Right renal pelvis (tissue), 4 donors: ENCODE results near the gene CGNL1. TPM values are rescaled to one million over a fixed set of nuclear protein-coding genes. Genes with fewer than 3 reads are reported as not detected.
A peak's percentile ranks its signal among the peaks of the same experiment; 100 is the strongest.

Experiments used
- DNase-seq, 4 donors: peaks; one replicate each; pipeline ENCODE4 v3.0.0-alpha.2; 2013; ENCODE audit warnings: low read depth in 4 of 4, low spot score in 3 of 4, missing footprints in 1 of 4
- polyA plus RNA-seq, 4 donors: library from polyadenylated mRNA; unstranded; fragments of 120-200 nt; gene quantifications; one replicate each; pipeline ENCODE4 v1.2.1, GENCODE V29; 2013; ENCODE audit not compliant: insufficient read length in 4 of 4

The CGNL1 gene, protein sequence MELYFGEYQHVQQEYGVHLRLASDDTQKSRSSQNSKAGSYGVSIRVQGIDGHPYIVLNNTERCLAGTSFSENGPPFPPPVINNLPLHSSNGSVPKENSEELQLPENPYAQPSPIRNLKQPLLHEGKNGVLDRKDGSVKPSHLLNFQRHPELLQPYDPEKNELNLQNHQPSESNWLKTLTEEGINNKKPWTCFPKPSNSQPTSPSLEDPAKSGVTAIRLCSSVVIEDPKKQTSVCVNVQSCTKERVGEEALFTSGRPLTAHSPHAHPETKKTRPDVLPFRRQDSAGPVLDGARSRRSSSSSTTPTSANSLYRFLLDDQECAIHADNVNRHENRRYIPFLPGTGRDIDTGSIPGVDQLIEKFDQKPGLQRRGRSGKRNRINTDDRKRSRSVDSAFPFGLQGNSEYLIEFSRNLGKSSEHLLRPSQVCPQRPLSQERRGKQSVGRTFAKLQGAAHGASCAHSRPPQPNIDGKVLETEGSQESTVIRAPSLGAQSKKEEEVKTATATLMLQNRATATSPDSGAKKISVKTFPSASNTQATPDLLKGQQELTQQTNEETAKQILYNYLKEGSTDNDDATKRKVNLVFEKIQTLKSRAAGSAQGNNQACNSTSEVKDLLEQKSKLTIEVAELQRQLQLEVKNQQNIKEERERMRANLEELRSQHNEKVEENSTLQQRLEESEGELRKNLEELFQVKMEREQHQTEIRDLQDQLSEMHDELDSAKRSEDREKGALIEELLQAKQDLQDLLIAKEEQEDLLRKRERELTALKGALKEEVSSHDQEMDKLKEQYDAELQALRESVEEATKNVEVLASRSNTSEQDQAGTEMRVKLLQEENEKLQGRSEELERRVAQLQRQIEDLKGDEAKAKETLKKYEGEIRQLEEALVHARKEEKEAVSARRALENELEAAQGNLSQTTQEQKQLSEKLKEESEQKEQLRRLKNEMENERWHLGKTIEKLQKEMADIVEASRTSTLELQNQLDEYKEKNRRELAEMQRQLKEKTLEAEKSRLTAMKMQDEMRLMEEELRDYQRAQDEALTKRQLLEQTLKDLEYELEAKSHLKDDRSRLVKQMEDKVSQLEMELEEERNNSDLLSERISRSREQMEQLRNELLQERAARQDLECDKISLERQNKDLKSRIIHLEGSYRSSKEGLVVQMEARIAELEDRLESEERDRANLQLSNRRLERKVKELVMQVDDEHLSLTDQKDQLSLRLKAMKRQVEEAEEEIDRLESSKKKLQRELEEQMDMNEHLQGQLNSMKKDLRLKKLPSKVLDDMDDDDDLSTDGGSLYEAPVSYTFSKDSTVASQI
- 10 to 100 TPM; 57.5 to 67.3 (median 63.9) TPM for polyA plus RNA-seq

DNA sequence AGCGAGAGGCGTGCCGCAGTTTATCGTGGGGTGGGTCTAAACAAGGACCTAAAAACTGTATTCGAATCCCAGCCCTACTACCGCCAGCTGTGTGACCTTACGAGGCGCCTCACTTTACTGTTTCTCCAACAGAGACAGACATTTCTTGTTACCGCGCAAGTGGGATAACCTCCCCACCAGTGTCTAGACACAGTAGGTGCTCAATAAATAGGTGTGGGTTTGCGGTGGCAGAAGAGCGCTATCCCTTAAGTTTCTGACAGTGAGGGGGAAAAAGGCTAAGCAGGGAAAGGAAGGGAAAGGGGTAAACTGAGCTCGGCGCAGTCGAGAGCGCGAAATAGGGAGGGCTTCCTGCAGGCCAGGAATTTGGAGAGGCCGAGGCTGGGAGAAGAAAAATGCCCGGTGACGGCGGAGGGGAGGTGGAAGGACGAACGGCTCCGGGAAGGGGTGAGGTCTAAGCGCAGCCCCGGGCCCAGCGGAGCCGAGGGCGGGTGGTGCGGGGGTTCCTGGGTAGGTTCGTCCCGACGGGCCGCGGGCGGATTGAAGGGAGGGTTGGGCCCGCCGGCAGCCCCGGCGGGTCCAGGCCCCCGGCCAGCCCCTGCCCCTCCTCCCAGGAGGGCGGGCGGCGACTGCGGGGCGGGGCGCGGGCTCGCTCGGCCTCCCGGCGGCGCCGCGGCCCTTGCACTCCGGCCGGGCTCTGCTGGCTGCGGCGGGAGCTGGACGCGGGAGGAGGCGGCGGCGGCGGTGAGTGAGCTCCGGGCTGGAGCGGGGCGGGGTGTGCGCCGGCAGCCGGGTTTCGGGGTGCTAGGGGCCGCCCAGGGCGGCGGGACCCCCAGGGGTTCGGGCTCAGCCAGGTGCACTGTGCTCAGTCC, at the start of gene CGNL1:
Gene CGNL1 (plus strand): TSS at position 679 of the 869 bp plus-strand sequence. CDS start 61,495 bp downstream, outside the sequence.
- DNase-seq = no peak

DNA sequence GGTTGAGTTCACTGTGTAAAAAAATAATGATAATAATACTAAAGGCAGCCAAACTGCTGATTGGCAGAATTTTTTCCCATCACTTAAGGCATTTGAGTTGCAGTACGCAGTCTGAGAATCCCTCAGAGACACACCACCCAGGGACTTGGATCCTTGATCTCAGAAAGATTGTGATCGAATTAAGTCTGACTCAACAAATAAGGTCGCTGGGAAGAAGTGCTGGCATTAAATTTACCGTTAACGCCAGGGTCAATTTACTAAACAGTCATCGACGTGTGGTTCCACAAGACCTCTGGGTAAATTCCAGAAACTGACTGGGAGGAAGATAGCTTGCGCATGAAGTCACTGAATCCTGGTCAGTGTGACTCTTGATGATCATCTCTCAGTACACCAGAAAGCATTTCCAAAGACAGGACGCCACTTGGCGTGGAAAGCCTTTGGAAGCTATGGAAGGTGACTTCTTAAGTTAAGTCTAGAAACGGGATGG, 48.3 kb upstream of the CGNL1 start:
- DNase-seq = no peak

DNA sequence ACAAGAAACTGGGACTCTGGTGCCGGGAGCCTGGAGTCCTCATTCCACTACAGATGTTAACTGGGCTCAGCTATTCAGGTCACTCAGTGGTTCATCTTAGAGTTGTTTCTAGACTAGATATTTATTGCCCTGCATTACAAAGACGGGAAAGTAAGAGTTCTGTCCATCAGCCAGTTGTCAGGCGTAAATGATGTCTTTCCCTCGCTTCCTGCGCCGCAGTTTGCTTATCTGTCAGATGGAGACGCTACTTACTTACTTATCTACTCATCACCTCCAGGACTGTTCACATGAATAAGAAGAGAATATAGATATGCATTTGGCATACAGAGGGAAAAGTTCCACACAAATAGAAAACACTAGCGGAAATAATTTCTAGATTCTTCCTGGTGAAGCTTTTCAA, 47.8 kb upstream of the CGNL1 start:
- no peak for DNase-seq

DNA sequence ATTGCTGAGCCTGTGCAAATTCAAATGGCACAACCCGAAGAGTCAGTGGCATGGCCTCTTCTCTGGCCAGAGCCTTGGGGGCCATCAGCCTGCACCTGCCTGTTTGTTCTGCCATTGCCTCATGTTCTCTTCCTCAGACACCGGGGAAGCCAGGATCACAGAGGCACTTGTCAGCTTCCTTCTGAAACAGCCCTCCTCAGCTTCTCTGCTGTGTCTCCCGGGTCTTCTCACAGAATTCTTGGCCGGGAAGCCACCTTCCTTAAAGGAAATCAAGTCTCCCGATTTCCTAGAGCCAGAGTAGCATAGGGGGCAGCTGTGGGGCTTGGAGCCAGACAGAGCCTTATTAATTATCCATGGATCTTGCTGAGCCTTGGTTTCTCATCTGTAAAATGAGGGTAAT, 47.4 kb upstream of the CGNL1 start:
- no peak for DNase-seq

DNA sequence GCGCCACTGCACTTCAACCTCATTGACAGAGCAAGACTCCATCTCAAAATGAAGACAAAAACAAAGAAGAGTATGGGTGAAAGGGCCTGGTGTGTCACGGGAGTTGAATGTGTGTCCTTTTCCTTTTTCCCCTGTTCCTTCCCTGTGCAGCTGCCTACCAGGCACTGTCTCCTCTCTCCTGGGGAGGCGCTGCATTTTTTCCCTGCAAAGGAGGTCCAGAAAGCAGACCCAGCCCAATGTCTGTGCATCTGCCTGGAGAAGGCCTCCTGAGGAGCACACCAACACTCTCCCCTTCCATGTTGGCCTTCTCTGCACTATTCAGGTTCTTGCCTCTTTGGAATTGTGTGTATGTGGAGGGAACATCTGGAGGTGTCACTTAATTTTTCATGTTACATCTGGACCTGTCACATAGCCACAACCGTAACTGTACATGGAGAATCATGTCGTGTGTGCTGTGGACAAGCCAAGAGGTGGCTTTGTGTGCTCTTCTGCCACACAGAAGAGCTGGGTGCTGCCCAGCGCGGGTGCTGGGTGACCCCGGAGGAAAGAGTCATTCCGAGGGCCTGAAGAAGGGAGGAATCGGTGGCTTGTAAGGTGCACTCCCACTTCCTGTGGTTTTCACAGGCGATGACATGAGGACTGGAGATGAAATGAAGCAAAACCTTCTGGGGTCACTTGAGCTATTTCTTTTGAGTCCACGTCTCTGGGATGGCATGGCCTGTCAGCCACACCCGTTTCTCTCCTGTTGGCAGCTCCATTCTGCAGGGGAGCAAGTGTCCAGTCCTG, 46.5 kb upstream of the CGNL1 start:
- DNase-seq = no peak

DNA sequence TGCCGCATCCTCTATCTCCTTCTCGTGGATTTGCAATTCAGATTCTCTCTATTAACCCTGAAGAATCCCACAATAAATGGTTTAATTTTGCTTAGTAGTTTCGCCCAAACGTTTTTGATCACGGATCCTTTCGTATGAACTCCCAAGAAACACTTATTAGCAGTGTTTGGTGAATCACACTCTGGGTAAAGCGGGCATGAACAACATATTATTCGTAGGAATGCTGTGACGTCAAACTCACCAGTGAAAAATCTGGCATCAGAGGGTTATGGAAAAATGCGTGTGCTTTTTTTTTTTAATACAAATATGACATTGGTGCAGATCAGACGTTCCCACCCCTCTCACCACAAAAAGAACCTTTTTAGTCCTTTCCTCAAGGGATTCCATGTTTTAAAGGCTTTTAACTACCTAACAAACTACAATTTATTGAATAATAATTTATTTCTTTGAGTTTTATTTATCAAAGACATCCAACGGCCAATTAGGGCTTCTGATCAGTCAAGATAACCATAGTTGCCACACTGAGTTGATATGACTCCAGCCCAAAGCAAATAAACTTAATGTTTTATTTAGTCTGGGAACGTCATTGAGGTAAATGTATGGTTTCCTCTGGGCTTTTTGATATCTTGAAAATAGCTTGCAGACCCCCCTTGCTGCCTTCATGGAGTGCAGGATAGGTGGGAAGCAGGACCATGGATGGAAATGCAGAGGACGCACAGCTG, 45.5 kb upstream of the CGNL1 start:
- no peak for DNase-seq

DNA sequence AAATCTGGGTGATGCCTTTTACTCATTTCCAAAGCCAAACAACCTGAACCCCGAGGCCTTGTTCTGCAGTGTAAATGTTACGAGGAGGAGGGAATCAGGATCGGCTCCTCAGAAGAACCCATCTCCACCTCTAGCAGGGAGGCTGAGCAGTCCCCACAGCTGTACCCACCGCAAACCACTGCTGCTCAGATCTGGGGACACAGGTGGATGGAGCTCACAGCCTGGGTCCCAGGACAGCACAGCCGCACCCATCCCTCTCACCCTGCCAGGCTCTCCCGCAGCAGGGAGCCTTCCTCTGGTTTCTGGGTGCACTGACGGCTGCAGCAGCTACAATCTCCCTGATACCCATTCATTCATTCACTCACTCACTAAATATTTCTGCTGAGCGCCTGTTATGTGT, 44.0 kb upstream of the CGNL1 start:
- DNase-seq = no peak

DNA sequence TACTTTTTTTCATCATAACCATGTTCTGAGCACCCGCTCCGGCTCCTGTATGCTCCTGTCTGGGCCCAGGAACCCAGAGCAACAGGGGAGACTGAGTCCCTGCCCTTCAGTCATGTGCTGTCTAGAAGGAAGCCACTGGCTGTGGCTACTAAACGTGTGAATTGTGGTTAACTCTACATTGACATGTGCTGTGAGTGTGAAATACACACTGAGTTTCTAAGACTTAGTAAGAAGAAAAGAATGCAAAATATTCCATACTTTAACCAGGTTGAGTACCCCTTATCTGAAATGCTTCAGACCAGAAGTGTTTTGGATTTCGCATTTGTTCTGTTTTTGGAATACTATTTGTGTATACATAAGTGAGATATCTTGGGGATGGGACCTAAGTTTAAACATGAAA, 42.8 kb upstream of the CGNL1 start:
- DNase-seq = no peak

DNA sequence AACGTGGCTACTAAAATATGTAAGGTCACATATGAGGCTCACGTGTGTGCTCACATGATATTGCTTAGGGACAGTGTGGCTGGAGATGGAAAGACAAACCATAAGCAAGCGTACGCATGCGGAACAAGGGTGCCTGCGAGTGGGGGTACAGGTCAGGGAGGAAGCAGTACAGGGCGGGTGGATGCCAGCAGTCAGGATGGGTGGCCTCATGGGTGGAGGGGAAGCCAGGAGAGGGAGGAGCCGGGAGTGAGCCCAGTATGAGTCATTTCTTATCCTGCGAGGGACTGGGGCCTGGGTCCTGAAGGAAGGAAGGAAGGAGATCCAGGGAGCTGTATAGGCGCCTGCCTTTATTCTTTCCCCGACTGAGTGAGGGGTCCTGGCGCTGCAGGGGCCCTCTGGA, 42.0 kb upstream of the CGNL1 start:
- no peak for DNase-seq

DNA sequence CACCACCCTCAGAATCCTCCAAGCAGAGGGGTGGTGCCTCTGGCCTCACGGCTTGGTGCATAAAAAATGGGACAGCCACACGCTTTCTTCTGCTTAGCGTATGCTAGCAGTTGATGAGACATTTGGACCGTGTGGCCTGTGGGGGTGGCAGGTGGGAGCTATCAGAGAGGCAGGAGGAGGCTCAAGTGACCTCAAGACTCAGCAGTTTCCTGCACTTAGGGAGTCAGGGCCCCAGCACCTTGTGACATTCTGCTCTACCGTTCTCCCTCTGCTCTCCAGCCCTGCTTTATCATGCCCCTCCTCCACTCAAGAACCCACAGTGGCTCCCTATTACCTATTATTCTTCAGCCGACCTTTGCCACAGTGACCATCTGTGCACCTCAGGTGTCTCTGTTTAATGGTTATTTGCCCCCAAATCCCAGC, 41.0 kb upstream of the CGNL1 start:
- DNase-seq = no peak

DNA sequence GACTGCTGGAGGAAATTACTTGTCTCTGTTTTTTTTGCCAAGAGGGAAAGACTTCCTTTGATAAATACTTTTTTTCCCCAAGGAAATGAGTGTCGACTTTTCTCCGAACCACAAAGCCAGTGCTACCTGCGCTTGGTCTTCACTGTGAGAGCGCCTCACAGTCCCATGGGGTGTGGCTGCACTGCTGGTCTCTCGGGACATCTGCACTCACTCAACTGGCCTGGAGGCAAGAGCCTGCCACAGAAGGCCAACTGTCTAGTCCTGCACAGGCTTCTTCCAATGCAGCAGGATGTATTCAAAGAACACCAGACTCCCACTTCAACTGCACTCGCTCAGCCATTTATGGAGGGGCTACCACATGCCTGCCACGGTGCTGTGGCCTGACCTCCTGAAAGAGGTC, 40.6 kb upstream of the CGNL1 start:
- no peak for DNase-seq

DNA sequence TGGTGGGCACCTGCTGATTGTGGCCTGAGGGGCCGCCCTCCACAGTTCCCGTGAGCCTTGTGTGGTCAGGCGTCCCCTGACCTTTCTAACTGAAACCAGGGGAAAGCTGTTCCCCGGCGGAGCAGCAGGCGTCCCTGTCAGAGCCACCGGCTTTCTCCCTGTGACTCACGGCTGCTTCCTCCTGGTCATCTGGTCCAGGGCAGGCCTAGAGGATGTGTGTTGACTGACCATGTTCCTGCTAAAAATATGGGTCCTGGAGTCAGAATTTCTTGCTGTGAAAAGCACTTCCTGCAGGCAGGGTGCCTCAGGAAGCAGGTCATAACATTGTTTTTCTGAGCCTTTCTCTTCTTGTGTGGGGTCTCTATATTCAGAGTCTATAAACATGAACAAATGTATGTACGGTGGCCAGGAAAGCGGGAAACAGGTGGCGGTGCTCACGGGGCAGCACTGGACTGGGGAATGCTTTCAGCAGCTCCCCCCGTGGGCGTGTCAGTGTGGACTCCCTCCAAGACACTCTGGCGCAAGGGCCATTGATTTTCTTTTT, 38.4 kb upstream of the CGNL1 start:
- no peak for DNase-seq

DNA sequence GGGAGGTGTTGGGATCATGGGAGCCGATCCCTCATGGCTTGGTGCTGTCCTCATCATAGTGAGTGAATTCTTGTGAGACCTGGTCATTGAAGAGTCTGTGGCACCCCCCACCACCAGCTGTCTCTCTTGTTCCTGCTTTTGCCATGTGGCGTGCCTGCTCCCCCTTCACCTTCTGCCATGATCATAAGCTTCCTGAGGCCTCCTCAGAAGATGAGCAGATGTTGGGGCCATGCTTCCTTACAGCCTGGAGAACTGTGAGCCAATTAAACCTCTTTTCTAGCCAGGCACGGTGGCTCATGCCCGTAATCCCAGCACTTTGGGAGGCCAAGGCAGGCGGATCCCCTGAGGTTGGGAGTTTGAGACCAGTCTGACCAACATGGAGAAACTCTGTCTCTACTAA, 37.0 kb upstream of the CGNL1 start:
- DNase-seq = no peak

DNA sequence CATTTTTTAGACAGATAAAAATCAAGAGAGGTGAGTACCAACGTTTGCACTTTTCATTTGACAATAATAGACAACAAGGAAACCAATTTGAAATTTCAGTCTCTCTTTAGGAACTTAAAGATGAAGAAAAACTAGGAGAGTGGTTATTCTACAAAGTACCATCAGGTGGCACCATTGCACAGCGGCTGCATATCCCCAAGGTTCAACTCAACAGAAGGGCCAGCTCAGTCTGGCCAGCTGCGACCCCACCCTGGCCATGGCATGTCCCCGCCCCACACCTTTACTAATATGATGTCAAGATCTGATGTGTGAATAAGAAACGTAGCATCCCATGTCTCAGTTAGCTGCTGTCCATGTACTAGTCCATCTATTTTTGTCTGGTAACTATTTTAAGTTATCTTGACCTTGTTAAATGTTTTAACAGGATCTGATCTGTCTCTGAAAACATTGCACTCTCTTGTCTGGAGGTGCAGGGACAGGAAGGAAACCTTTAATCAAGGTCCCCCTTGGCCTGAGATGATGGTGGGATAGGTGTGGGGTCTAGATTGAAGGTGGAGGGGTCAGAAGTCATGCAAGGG, 35.5 kb upstream of the CGNL1 start:
- DNase-seq = peak in 1 of 4 donors; percentile 65

DNA sequence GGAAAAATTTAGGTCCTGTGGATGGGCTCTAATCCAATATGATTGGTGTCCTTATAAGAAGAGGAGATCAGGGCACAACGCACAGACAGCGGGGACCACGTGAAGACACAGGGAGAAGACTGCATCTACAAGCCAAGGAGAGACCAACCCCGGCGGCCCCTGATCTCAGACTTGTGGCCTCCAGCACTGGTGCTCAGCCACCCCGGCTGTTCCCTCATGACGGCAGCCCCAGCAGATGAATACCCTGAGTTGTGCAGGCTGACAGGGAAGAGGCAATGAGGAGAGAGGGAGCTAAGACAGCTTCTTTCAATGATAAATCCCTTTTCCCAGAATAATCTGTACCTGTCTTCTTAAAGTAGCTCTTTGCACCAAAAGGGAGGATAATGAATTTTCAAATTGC, 33.3 kb upstream of the CGNL1 start:
- DNase-seq = no peak

DNA sequence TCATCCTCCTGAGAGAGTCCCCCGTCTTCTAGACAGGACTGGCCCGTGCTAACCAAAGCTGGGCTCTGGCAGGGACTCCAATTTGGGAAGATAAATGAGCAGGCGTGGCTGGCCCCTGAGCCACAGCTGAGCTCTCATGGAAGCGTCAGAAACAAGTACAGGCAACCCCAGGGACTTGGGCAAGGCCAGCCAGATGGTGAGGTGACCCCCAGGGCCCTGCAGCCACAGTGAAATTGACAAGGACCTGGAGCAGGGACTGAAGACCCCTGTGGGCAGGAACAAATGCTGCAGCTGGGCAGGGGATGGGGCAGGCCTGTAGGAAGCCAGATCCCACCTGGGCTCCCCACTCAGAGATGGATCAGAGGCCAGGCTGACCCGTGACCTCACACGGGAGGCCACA, 32.8 kb upstream of the CGNL1 start:
- no peak for DNase-seq

DNA sequence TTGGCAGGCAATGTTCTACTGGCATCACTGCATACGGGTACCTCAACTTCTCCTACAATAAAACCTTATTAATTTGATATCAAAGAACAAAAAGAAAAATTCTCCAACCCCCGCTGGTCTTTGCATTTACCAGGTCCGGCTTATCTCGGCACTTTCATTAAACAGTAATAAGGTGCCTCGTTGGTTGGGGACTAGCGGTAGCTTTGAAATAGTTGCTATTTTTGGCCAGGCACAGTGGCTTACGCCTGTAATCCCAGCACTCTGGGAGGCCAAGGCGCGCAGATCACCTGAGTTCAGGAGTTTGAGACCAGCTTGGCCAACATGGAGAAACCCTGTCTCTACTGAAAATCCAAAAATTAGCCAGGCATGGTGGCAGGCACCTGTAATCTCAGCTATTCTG, 32.0 kb upstream of the CGNL1 start:
- DNase-seq = no peak

DNA sequence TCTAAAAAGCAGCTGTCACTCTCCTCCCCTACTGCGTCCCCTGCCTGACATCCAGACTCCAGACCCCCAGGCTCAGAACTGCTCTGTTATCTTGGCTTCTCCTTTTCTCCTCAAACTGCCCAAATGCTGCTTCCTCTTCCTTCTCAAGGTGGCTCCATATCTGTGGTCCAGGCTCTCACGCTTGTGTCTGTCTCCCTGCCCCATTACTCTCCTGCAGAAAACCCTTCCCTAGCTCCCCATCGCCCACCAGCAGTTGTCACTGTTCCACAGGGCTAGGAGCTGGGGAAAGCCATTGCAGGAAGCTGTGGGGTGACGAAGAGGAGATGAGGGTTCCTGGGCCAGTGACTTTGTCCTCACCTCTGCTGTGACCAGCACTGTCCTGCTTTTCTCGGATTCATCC, 30.7 kb upstream of the CGNL1 start:
- no peak for DNase-seq
